Neural cell (in vitro differentiated cells): Measurements from ENCODE around the gene TOR1AIP2. TPM values are rescaled to one million over a fixed set of nuclear protein-coding genes. Genes with fewer than 3 reads are reported as not detected.
A peak's percentile ranks its signal among the peaks of the same experiment; 100 is the strongest.

Experiments used
- H2AFZ ChIP-seq: fragments of 200-600, 300-800 bp; sonication (generic), shearing (Covaris generic); 2 replicates; pipeline ENCODE4 v1.6.0; 2014; ENCODE audit warnings: low read depth, mild to moderate bottlenecking, antibody characterized with exemption, low read length, moderate library complexity
- H3F3A ChIP-seq: fragments of 200-600 bp; shearing (Covaris generic); 2 replicates; pipeline ENCODE4 v1.6.1; 2016; ENCODE audit warnings: mild to moderate bottlenecking, moderate library complexity, mixed read lengths, antibody characterized with exemption, low read length; ENCODE audit not compliant: insufficient read depth, poor library complexity, severe bottlenecking
- H3K27ac ChIP-seq: fragments of 200-600, 300-800 bp; sonication (generic), shearing (Covaris generic); 2 replicates; pipeline ENCODE4 v1.5.1; 2014; ENCODE audit warnings: mild to moderate bottlenecking, low read length, moderate library complexity
- H3K27me3 ChIP-seq: fragments of 300-800, 200-600 bp; sonication (generic), shearing (Covaris generic); 2 replicates; pipeline ENCODE4 v1.6.0; 2014; ENCODE audit warnings: mild to moderate bottlenecking, low read depth, low read length, moderate library complexity; ENCODE audit not compliant: insufficient read depth
- H3K36me3 ChIP-seq: fragments of 300-800, 200-600 bp; sonication (generic), shearing (Covaris generic); 2 replicates; pipeline ENCODE4 v1.5.1; 2014; ENCODE audit warnings: mild to moderate bottlenecking, antibody characterized with exemption, low read length, moderate library complexity; ENCODE audit not compliant: insufficient read depth
- H3K4me2 ChIP-seq: fragments of 300-800, 200-600 bp; sonication (generic), shearing (Covaris generic); 2 replicates; pipeline ENCODE4 v1.6.0; 2014; ENCODE audit warnings: mild to moderate bottlenecking, low read length
- H3K4me3 ChIP-seq: fragments of 300-800, 200-600 bp; sonication (generic), shearing (Covaris generic); 2 replicates; pipeline ENCODE4 v1.5.1; 2014; ENCODE audit warnings: mild to moderate bottlenecking, low read length, moderate library complexity
- H3K79me2 ChIP-seq: fragments of 200-600 bp; shearing (Covaris generic); replicated peaks from 2 replicates; pipeline ENCODE4 v1.6.0; 2014; ENCODE audit warnings: mild to moderate bottlenecking, low read length, moderate library complexity; ENCODE audit not compliant: insufficient read depth
- H3K9ac ChIP-seq: fragments of 300-800, 200-600 bp; sonication (generic), shearing (Covaris generic); 2 replicates; pipeline ENCODE4 v1.6.1; 2016; ENCODE audit warnings: mild to moderate bottlenecking, low read length, mixed read lengths
- H3K9me2 ChIP-seq: fragments of 200-600 bp; shearing (Covaris generic); 2 replicates; pipeline ENCODE4 v1.6.1; 2016; ENCODE audit warnings: mild to moderate bottlenecking, low read length, mixed read lengths; ENCODE audit not compliant: insufficient read depth
- H3K9me3 ChIP-seq: fragments of 200-600, 300-800 bp; sonication (generic), shearing (Covaris generic); 2 replicates; pipeline ENCODE4 v1.6.1; 2016; ENCODE audit warnings: mild to moderate bottlenecking, mixed run types, low read length, moderate library complexity, mixed read lengths
- H4K20me1 ChIP-seq: fragments of 200-600 bp; shearing (Covaris generic); 2 replicates; pipeline ENCODE4 v1.6.1; 2016; ENCODE audit warnings: mild to moderate bottlenecking, mixed run types; ENCODE audit not compliant: insufficient read depth
- EP300 ChIP-seq: fragments of 450-650 bp; conservative IDR thresholded peaks from 2 replicates; pipeline ENCODE4 v1.6.1; 2014; ENCODE audit warnings: antibody characterized with exemption, mild to moderate bottlenecking, moderate library complexity; ENCODE audit not compliant: poor library complexity, severe bottlenecking
- EZH2 ChIP-seq: fragments of 200-600, 300-800 bp; shearing (Covaris generic), sonication (generic); IDR thresholded peaks from 2 replicates; pipeline ENCODE4 v1.6.1; 2014; ENCODE audit warnings: antibody characterized with exemption, low read length, borderline replicate concordance, mild to moderate bottlenecking; ENCODE audit not compliant: insufficient read depth, poor library complexity, severe bottlenecking
- MXI1 ChIP-seq: fragments of 450-650 bp; conservative IDR thresholded peaks from 2 replicates; pipeline ENCODE4 v1.6.1; 2014; ENCODE audit warnings: antibody characterized with exemption, mild to moderate bottlenecking; ENCODE audit not compliant: poor library complexity, severe bottlenecking
- POLR2AphosphoS5 ChIP-seq: IDR thresholded peaks from 2 replicates; pipeline ENCODE4 v1.6.1; 2012
- RAD21 ChIP-seq: fragments of 450-650 bp; conservative IDR thresholded peaks from 2 replicates; pipeline ENCODE4 v1.6.1; 2014; ENCODE audit warnings: antibody characterized with exemption, mild to moderate bottlenecking, moderate library complexity
- REST ChIP-seq: IDR thresholded peaks from 2 replicates; pipeline ENCODE4 v1.6.1; 2012; ENCODE audit warnings: borderline replicate concordance
- SMC3 ChIP-seq: fragments of 450-650 bp; conservative IDR thresholded peaks from 2 replicates; pipeline ENCODE4 v1.6.1; 2014; ENCODE audit warnings: antibody characterized with exemption, mild to moderate bottlenecking, moderate library complexity; ENCODE audit not compliant: poor library complexity
- TAF1 ChIP-seq: IDR thresholded peaks from 2 replicates; pipeline ENCODE4 v1.6.1; 2012; ENCODE audit warnings: low read depth
- polyA plus RNA-seq: library from polyadenylated mRNA; depleted of rRNA; stranded (reverse); fragments of >200 nt; gene quantifications from 2 replicates; pipeline ENCODE4 v1.2.3, GENCODE V29; 2014
- TF ChIP-seq, protein P1 (sequence below): fragments of 450-650 bp; IDR thresholded peaks from 2 replicates; pipeline ENCODE4 v1.5.1; 2014; ENCODE audit warnings: antibody characterized with exemption, mild to moderate bottlenecking, moderate library complexity; ENCODE audit not compliant: poor library complexity, severe bottlenecking

TOR1AIP2 gene
- polyA plus RNA-seq, 1 donor from 2014 or later, result 44.7 TPM

- TF ChIP-seq MXI1 (no peak), REST (no peak), EP300 (no peak), POLR2AphosphoS5 (no peak), TAF1 (no peak), EZH2 (no peak), SMC3 (no peak), RAD21 (no peak)
- TF ChIP-seq, protein P1, sequence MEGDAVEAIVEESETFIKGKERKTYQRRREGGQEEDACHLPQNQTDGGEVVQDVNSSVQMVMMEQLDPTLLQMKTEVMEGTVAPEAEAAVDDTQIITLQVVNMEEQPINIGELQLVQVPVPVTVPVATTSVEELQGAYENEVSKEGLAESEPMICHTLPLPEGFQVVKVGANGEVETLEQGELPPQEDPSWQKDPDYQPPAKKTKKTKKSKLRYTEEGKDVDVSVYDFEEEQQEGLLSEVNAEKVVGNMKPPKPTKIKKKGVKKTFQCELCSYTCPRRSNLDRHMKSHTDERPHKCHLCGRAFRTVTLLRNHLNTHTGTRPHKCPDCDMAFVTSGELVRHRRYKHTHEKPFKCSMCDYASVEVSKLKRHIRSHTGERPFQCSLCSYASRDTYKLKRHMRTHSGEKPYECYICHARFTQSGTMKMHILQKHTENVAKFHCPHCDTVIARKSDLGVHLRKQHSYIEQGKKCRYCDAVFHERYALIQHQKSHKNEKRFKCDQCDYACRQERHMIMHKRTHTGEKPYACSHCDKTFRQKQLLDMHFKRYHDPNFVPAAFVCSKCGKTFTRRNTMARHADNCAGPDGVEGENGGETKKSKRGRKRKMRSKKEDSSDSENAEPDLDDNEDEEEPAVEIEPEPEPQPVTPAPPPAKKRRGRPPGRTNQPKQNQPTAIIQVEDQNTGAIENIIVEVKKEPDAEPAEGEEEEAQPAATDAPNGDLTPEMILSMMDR, result no peak
- H3K27ac ChIP-seq, result no peak overlapping the region
- H3F3A ChIP-seq, result peaks cover 1% of the 10 kb centered on the region
- no peak overlapping the region for H3K9ac ChIP-seq
- peaks cover under 1% of the 10 kb centered on the region for H3K36me3 ChIP-seq
- no peaks in the 10 kb centered on the region for H3K9me3 ChIP-seq
- peaks cover 46% of the 10 kb centered on the region for H3K79me2 ChIP-seq
- no peaks in the 10 kb centered on the region for H3K27me3 ChIP-seq
- H2AFZ ChIP-seq, result no peak overlapping the region
- H3K4me3 ChIP-seq, result peak overlapping the region; percentile 74
- H4K20me1 ChIP-seq, result no peaks in the 10 kb centered on the region
- no peaks in the 10 kb centered on the region for H3K9me2 ChIP-seq
- peak overlapping the region; percentile 84 for H3K4me2 ChIP-seq
These were observed 1.3 kb downstream of the TOR1AIP2 start for GRCh38 chr1:179876300-179876715.

DNA sequence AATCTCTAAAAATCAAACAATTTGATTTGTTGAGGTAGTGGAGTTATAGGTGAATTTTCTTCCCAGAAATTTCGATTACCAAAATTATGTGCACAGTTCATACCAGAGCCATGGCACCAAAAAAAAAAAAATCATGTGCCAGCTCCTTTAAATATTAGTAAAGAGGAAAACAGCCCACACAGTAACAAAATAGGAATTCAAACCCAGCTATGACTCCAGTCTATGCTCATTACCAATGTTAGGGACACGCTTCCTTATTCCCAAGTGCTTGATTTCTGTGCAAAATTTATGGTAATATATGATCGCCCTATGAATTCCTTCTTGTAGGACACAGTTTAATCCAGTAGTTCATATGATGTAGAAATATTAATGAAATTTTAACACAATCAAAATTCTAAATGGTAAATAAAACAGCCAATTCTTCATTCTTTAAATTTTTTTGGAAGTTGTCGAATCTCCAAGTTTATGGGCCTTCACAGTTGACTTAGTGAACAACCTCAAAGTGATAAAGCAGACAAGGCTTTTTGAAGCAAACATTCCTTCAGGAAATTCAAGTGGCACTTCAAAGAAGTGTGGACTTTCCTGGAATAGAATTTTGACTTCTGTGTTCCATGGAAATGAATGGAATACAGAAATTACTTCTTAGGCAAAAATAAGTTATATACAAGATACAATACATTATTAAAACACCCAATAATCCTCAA is 1.9 kb downstream of the TOR1AIP2 start:
- no peak overlapping the region for H3K9ac ChIP-seq
- H3K4me3 ChIP-seq, result peak overlapping the region; percentile 74
- H4K20me1 ChIP-seq, result no peaks in the 10 kb centered on the region
- no peaks in the 10 kb centered on the region for H3K9me3 ChIP-seq
- no peaks in the 10 kb centered on the region for H3K9me2 ChIP-seq
- H3K79me2 ChIP-seq, result peaks cover 50% of the 10 kb centered on the region
- no peaks in the 10 kb centered on the region for H3F3A ChIP-seq
- H3K4me2 ChIP-seq, result peak overlapping the region; percentile 84
- H3K36me3 ChIP-seq, result peaks cover 4% of the 10 kb centered on the region
- H3K27ac ChIP-seq, result no peak overlapping the region
- H3K27me3 ChIP-seq, result no peaks in the 10 kb centered on the region
- no peak for TF ChIP-seq REST
- TF ChIP-seq POLR2AphosphoS5, result no peak
- no peak for TF ChIP-seq RAD21
- TF ChIP-seq SMC3, result no peak
- TF ChIP-seq, protein P1, result no peak
- TF ChIP-seq TAF1, result no peak
- TF ChIP-seq EZH2, result no peak
- no peak for TF ChIP-seq MXI1
- no peak for TF ChIP-seq EP300
- H2AFZ ChIP-seq, result no peak overlapping the region
